ENCODE measurements around the gene ANO7. TPM values are rescaled to one million over a fixed set of nuclear protein-coding genes. Genes with fewer than 3 reads are reported as not detected.
A peak's percentile ranks its signal among the peaks of the same experiment; 100 is the strongest.

ANO7 gene
- total RNA-seq, 1 experiment from 2014 or later, result 6.9 TPM

- H3K4me3 ChIP-seq (ENCODE audit: low read depth in 2 of 2, low read length in 2 of 2), result no peak overlapping the region
- TF ChIP-seq SIN3A (IDR thresholded peaks at IDR 0.05; ENCODE audit: borderline replicate concordance, insufficient read depth, low read depth, low read length) (no peak), CTCF (IDR thresholded peaks at IDR 0.05) (no peak), REST (IDR thresholded peaks at IDR 0.05; ENCODE audit: insufficient read depth in 1 of 2, low read depth in 2 of 2, low read length in 1 of 2) (no peak), POLR2AphosphoS5 (IDR thresholded peaks at IDR 0.05; ENCODE audit: low read depth, low read length) (no peak), TCF7L2 (IDR thresholded peaks at IDR 0.05; ENCODE audit: low read depth, low read length) (no peak)
- ATAC-seq, result no peak
Observed at GRCh38 chr2:241260911-241261310, 72.4 kb downstream of the ANO7 start.

GRCh38 chr2:241261628-241262027 is 73.2 kb downstream of the ANO7 start:
- Histone ChIP-seq H3K9me3 (ENCODE audit: control insufficient read depth, insufficient read depth, low read depth, low read length) (no peaks in the 10 kb centered on the region), H3K4me3 (ENCODE audit: low read depth in 2 of 2, low read length in 2 of 2) (no peak overlapping the region), H3K27me3 (ENCODE audit: control insufficient read depth, insufficient read depth, low read length) (no peaks in the 10 kb centered on the region), H3K36me3 (ENCODE audit: control insufficient read depth, insufficient read depth, low read length) (peaks cover 22% of the 10 kb centered on the region), H3K27ac (ENCODE audit: low read length) (no peak overlapping the region), H3K4me1 (ENCODE audit: control insufficient read depth, insufficient read depth, low read length) (no peaks in the 10 kb centered on the region)
- POLR2A ChIA-PET, result no interaction called here
- TF ChIP-seq REST (IDR thresholded peaks at IDR 0.05; ENCODE audit: insufficient read depth in 1 of 2, low read depth in 2 of 2, low read length in 1 of 2), result no peak
- no peak for TF ChIP-seq SIN3A (IDR thresholded peaks at IDR 0.05; ENCODE audit: borderline replicate concordance, insufficient read depth, low read depth, low read length)
- TF ChIP-seq CTCF (IDR thresholded peaks at IDR 0.05), result no peak
- TF ChIP-seq POLR2AphosphoS5 (IDR thresholded peaks at IDR 0.05; ENCODE audit: low read depth, low read length), result no peak
- no peak for TF ChIP-seq TCF7L2 (IDR thresholded peaks at IDR 0.05; ENCODE audit: low read depth, low read length)
- BruUV-seq (replicated peaks), result no TSS peak
- in situ Hi-C loops (cut with HindIII; ENCODE audit: low pct_unique_long_range_greater_than_20kb, low sequenced_read_pairs), result no loop called here
- DNase-seq (ENCODE audit: low read depth, low spot score), result no peak
- ATAC-seq, result peak; percentile 56
- intact Hi-C loops (cut with micrococcal nuclease; ENCODE audit: unreplicated experiment), result no loop called here
- CTCF ChIA-PET, result no interaction called here

More at GRCh38 chr2:241260911-241261310, 72.4 kb downstream of the ANO7 start:
- no peak for DNase-seq (ENCODE audit: low read depth, low spot score)
- POLR2A ChIA-PET, result no interaction called here
- peaks cover 23% of the 10 kb centered on the region for H3K36me3 ChIP-seq (ENCODE audit: control insufficient read depth, insufficient read depth, low read length)
- no peaks in the 10 kb centered on the region for H3K9me3 ChIP-seq (ENCODE audit: control insufficient read depth, insufficient read depth, low read depth, low read length)
- intact Hi-C loops (cut with micrococcal nuclease; ENCODE audit: unreplicated experiment) (no loop called here), in situ Hi-C loops (cut with HindIII; ENCODE audit: low pct_unique_long_range_greater_than_20kb, low sequenced_read_pairs) (no loop called here)
- BruUV-seq (replicated peaks), result no TSS peak
- no peaks in the 10 kb centered on the region for H3K27me3 ChIP-seq (ENCODE audit: control insufficient read depth, insufficient read depth, low read length)
- no peaks in the 10 kb centered on the region for H3K4me1 ChIP-seq (ENCODE audit: control insufficient read depth, insufficient read depth, low read length)
- CTCF ChIA-PET, result interaction anchor here (0.8 kb wide), 1 partner anchor 420 kb away, joined by 6 read pairs; no protein-coding TSS in a partner anchor
- H3K27ac ChIP-seq (ENCODE audit: low read length), result no peak overlapping the region
